Mononuclear cell (primary cell): Measurements from ENCODE around the gene FGL2. TPM values are rescaled to one million over a fixed set of nuclear protein-coding genes. Genes with fewer than 3 reads are reported as not detected.
A peak's percentile ranks its signal among the peaks of the same experiment; 100 is the strongest.
"Not testable (repeated sequence)": the region's sequence is repeated elsewhere in the genome, so short reads cannot be mapped to it uniquely, and the experiment has no call there.

ENCODE experiments used
- H3K27me3 ChIP-seq: 2 replicates; pipeline ENCODE4 v1.6.0; 2011; ENCODE audit warnings: low read length, control low read depth; ENCODE audit not compliant: insufficient read depth
- H3K4me1 ChIP-seq: 2 replicates; pipeline ENCODE4 v1.5.1; 2011; ENCODE audit warnings: mild to moderate bottlenecking, low read length, control low read depth; ENCODE audit not compliant: insufficient read depth
- H3K4me3 ChIP-seq: 2 replicates; pipeline ENCODE4 v1.5.1; 2011; ENCODE audit warnings: mild to moderate bottlenecking, low read length, moderate library complexity
- H3K9me3 ChIP-seq: 2 replicates; pipeline ENCODE4 v1.5.1; 2011; ENCODE audit warnings: low read depth, mild to moderate bottlenecking, control low read depth, low read length
- total RNA-seq: library from RNA; depleted of rRNA; stranded (reverse); fragments of >200 nt; gene quantifications from one replicate; pipeline ENCODE4 v1.2.3, GENCODE V29; 2012

The FGL2 gene
- total RNA-seq, 1 donor: 37.4 TPM

DNA sequence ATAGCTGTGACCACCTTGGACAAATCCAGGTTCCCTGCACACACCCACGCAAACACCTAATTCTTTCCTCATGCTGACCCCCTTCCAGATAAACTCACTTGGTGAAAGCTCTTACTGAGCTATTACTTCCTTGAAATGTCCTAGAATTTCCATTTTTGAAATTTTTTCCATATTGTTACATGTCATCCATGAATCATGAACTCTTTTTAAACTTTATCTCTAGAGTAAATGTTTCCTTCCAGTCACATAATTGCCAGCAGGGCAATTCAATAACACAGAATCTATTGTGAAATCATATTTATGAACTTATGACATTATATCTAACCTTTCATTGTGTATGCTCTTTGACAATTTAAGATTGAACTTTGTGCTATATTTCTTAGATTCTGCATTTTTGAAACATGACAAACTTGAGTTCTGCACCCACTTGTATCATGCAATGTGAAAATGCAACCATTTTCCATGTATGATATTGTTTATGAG is 26.8 kb upstream of the FGL2 start:
- no peak overlapping the region for H3K4me3 ChIP-seq
- peaks cover 24% of the 10 kb centered on the region for H3K4me1 ChIP-seq
- H3K9me3 ChIP-seq: peaks cover 21% of the 10 kb centered on the region
- H3K27me3 ChIP-seq: no peaks in the 10 kb centered on the region

DNA sequence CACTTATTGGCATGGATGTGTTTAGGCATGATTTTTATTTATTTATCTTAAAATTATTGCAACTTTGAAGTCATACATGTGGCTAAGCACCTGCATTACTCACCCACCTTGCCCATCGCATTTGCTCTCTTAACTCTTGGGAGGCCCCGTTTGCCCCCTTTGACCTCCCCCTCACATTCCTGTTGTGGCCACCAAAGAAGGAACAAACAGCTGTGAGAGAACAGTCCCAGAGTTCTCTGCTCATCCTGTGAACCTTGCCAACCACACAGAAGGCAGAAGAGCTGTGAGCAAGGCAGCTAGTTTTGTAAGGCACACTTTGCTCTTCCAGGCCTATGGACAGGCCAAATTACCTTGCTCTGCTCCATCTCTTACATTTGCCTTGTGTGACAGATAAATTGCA is 23.6 kb upstream of the FGL2 start:
- Histone ChIP-seq H3K4me1 (peaks cover 24% of the 10 kb centered on the region), H3K9me3 (peaks cover 6% of the 10 kb centered on the region), H3K4me3 (no peak overlapping the region), H3K27me3 (no peaks in the 10 kb centered on the region)

GRCh38 chr7:77222819-77223218 is 23.2 kb upstream of the FGL2 start:
- Histone ChIP-seq H3K4me1 (peaks cover 24% of the 10 kb centered on the region), H3K27me3 (no peaks in the 10 kb centered on the region), H3K9me3 (peaks cover 6% of the 10 kb centered on the region), H3K4me3 (no peak overlapping the region)

DNA sequence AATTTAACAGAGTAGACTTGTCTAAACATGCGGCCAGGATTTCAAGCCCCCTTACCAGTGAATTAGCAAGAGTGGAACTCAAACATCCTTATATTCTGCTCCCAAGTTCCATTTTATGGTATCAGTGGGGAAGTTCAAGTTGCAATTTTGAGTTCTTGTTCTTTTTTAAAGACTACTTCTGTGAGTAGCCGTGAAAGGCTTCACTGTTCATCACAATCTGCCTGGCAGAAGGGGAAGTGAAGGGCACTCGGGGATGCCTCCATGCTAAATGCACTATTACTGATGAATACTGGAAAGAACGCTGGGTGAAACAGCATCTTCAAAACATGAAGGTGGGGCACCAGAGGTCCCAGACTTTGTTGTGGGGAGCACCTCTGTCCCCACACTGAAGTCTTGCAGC is 22.4 kb upstream of the FGL2 start:
- H3K4me3 ChIP-seq: no peak overlapping the region
- peaks cover 6% of the 10 kb centered on the region for H3K9me3 ChIP-seq
- H3K4me1 ChIP-seq: peaks cover 24% of the 10 kb centered on the region
- no peaks in the 10 kb centered on the region for H3K27me3 ChIP-seq

- not testable (repeated sequence) for H3K27me3 ChIP-seq
Measured at GRCh38 chr7:77219701-77220331, 20.2 kb upstream of the FGL2 start.

GRCh38 chr7:77217474-77218185 is 18.0 kb upstream of the FGL2 start:
- Histone ChIP-seq H3K4me3 (no peak overlapping the region), H3K27me3 (no peaks in the 10 kb centered on the region), H3K9me3 (peaks cover 6% of the 10 kb centered on the region), H3K4me1 (peaks cover 13% of the 10 kb centered on the region)

More at GRCh38 chr7:77219701-77220331, 20.2 kb upstream of the FGL2 start:
- not testable (repeated sequence) for H3K9me3 ChIP-seq, H3K4me3 ChIP-seq
- H3K4me1 ChIP-seq: peaks cover 24% of the 10 kb centered on the region

- Histone ChIP-seq H3K27me3 (no peaks in the 10 kb centered on the region), H3K4me1 (no peaks in the 10 kb centered on the region), H3K9me3 (peaks cover 6% of the 10 kb centered on the region), H3K4me3 (no peak overlapping the region)
Measured at GRCh38 chr7:77216181-77216845, 16.7 kb upstream of the FGL2 start.

DNA sequence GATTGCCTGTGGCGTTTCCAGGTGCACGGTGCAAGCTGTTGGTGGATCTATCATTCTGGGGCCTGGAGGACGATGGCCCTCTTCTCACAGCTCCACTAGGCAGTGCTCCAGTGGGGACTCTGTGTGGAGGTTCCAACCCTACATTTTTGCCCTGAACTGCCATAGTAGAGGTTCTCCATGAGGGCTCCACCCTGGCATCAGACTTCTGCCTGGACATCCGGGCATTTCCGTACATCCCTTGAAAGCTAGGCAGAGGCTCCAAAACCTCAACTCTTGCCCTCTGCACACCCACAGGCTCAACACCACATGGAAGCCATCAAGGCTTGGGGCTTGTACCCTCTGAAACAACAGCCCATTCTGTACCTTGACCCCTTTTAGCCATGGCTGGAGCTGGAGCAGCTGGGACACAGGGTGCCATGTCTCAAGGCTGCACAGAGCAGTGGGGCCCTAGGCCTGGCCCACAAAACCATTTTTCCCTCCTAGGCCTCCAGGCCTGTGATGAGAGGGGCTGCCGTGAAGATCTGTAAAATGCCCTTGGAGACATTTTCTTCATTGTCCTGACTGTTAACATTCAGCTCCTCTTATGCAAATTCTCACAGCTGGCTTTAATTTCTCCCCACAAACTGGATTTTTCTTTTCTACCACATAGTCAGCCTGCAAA is 10.0 kb upstream of the FGL2 start:
- peaks cover 8% of the 10 kb centered on the region for H3K4me1 ChIP-seq
- no peak overlapping the region for H3K4me3 ChIP-seq
- peaks cover 11% of the 10 kb centered on the region for H3K9me3 ChIP-seq
- no peaks in the 10 kb centered on the region for H3K27me3 ChIP-seq

- no peaks in the 10 kb centered on the region for H3K27me3 ChIP-seq
- H3K4me3 ChIP-seq: no peak overlapping the region
- H3K9me3 ChIP-seq: peaks cover 11% of the 10 kb centered on the region
- H3K4me1 ChIP-seq: peaks cover 8% of the 10 kb centered on the region
Measured at GRCh38 chr7:77208416-77208815, 8.8 kb upstream of the FGL2 start.

- peaks cover 17% of the 10 kb centered on the region for H3K4me1 ChIP-seq
- H3K4me3 ChIP-seq: no peak overlapping the region
- H3K27me3 ChIP-seq: no peaks in the 10 kb centered on the region
- H3K9me3 ChIP-seq: peaks cover 11% of the 10 kb centered on the region
Measured at GRCh38 chr7:77205706-77206105, 6.1 kb upstream of the FGL2 start.

DNA sequence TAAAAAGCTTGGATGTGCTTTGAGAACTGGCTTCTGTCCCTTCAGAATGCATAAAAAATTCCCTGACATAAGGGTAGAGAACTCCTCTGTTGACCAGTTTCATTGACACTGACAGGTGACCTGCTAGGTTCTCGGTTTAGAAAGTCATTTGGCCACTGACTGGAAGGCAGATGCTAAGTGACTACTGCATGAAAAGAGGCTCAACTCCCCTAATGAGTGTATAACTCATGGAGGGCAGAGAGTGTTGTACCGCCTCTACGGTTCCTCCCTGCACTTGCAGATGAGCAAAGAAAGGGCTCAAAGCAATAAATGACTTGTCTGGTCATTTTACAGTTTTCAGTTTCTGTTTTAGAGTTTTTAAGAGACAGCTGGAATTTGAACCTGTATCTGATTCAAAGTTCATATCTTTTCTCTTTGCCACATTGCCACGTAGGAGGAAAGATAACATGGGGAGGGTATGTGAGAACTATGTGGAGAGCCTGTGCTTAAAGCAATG is 2.9 kb upstream of the FGL2 start:
- no peak overlapping the region for H3K4me3 ChIP-seq
- H3K27me3 ChIP-seq: no peaks in the 10 kb centered on the region
- H3K9me3 ChIP-seq: no peaks in the 10 kb centered on the region
- peaks cover 20% of the 10 kb centered on the region for H3K4me1 ChIP-seq

- H3K4me3 ChIP-seq: peak overlapping the region; percentile 78
- peaks cover 21% of the 10 kb centered on the region for H3K4me1 ChIP-seq
- no peaks in the 10 kb centered on the region for H3K9me3 ChIP-seq
- H3K27me3 ChIP-seq: no peaks in the 10 kb centered on the region
Measured at GRCh38 chr7:77200542-77200941, 923 bp upstream of the FGL2 start.

DNA sequence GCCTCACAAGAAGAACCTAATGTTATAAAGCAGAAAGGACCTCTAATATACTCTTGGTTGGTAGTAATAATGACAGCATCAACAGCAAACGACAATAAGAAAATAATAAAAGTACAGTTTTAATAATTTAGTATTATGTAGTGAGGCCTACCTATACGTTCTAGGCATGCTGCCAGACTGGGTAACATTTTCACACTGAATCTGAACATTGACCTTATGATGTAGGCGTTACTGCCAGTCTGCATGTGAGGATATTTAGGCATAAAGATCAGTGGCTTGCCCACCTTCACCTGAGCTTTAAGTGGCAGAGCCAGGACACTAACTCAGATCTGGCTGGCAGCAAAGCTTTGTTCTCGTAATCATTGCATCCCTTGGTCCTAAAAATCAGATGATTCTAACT is 2.5 kb downstream of the FGL2 start:
- no peaks in the 10 kb centered on the region for H3K9me3 ChIP-seq
- no peaks in the 10 kb centered on the region for H3K27me3 ChIP-seq
- H3K4me1 ChIP-seq: peaks cover 27% of the 10 kb centered on the region
- peak overlapping the region; percentile 78 for H3K4me3 ChIP-seq

GRCh38 chr7:77188731-77189437 is 10.7 kb downstream of the FGL2 start:
- Histone ChIP-seq H3K9me3 (no peaks in the 10 kb centered on the region), H3K4me1 (peaks cover 78% of the 10 kb centered on the region), H3K4me3 (no peak overlapping the region), H3K27me3 (no peaks in the 10 kb centered on the region)
